GM23248 (cell line): ENCODE results near the gene KIF24.
"Not testable (repeated sequence)": the region's sequence is repeated elsewhere in the genome, so short reads cannot be mapped to it uniquely, and the experiment has no call there.

ENCODE experiments used
- EZH2 ChIP-seq: fragments of 200-600 bp; sonication (generic); IDR thresholded peaks from 2 replicates; pipeline ENCODE4 v1.6.1; 2018; ENCODE audit warnings: antibody characterized with exemption, mild to moderate bottlenecking; ENCODE audit not compliant: insufficient read depth, poor library complexity, severe bottlenecking
- EZH2phosphoT487 ChIP-seq: fragments of 200-600 bp; sonication (generic); IDR thresholded peaks from 2 replicates; pipeline ENCODE4 v1.6.1; 2018; ENCODE audit warnings: antibody characterized with exemption, moderate library complexity, mild to moderate bottlenecking, low read depth; ENCODE audit not compliant: insufficient read depth

- not testable (repeated sequence) for TF ChIP-seq EZH2, EZH2phosphoT487
These were observed 23.1 kb upstream of the KIF24 start for GRCh38 chr9:34352122-34352652.
